Aorta (tissue), 5 donors: ENCODE data around the gene TBX4. TPM values are rescaled to one million over a fixed set of nuclear protein-coding genes. Genes with fewer than 3 reads are reported as not detected.

Experiments
- ATAC-seq: fragments of 200-7000 bp; cut with Tn5 transposase; one replicate; pipeline ENCODE4 v1.9.1; 2022; ENCODE audit warnings: moderate library complexity; ENCODE audit not compliant: low FRiP score
- DNase-seq, 2 donors: peaks; one replicate each; pipeline ENCODE4 v3.0.0-alpha.2; 2020
- H3K27ac ChIP-seq, 2 donors: one replicate each; pipeline ENCODE4 v1.5.1; 2013; ENCODE audit warnings: low read length in 2 of 2, mild to moderate bottlenecking in 2 of 2, moderate library complexity in 2 of 2, control low read depth in 1 of 2, inconsistent platforms in 1 of 2, low read depth in 1 of 2
- H3K27me3 ChIP-seq, 2 donors: one replicate each; pipeline ENCODE4 v1.6.1; 2013; ENCODE audit warnings: control low read depth in 1 of 2, low read length in 1 of 2, mild to moderate bottlenecking in 1 of 2, moderate library complexity in 1 of 2; ENCODE audit not compliant: insufficient read depth in 2 of 2, control insufficient read depth in 1 of 2
- H3K36me3 ChIP-seq, 2 donors: one replicate each; pipeline ENCODE4 v1.6.1; 2013; ENCODE audit warnings: control low read depth in 1 of 2, low read length in 1 of 2, mild to moderate bottlenecking in 1 of 2; ENCODE audit not compliant: insufficient read depth in 2 of 2, control insufficient read depth in 1 of 2
- H3K4me1 ChIP-seq, 2 donors: one replicate each; pipeline ENCODE4 v1.6.1; 2013; ENCODE audit warnings: low read length in 2 of 2, control low read depth in 1 of 2, mild to moderate bottlenecking in 1 of 2, moderate library complexity in 1 of 2; ENCODE audit not compliant: insufficient read depth in 2 of 2, control insufficient read depth in 1 of 2
- H3K4me3 ChIP-seq, 2 donors: one replicate each; pipeline ENCODE4 v1.5.1; 2013; ENCODE audit warnings: low read length in 2 of 2, control low read depth in 1 of 2, mild to moderate bottlenecking in 1 of 2
- H3K9me3 ChIP-seq: one replicate; pipeline ENCODE4 v1.6.1; 2013; ENCODE audit warnings: mild to moderate bottlenecking, low read length; ENCODE audit not compliant: control insufficient read depth
- WGBS, 2 donors: extraction: QIAGEN DNeasy Blood & Tissue Kit; methylation state at CpG; one replicate each; pipeline ENCODE4 v1.1.7; 2013; 5-methylcytosine and 5-hydroxymethylcytosine counted together
- intact Hi-C, 2 donors: fragments of 100-400 bp; cut with DNase I; formaldehyde crosslinking; loops; one replicate each; pipeline versions ENCODE4 v1.14.2 to v1.15.0; 2022
- polyA plus RNA-seq, 2 donors: library from polyadenylated mRNA; stranded (reverse); fragments of 200-250 nt; gene quantifications; one replicate each; pipeline ENCODE4 v1.2.3, GENCODE V29; 2013
- total RNA-seq, 2 donors: library from RNA; stranded (reverse); fragmentation: NEBNext Ultra II Directional; extraction: Animal tissue kit (Norgen Biotek cat#: 25700); gene quantifications; one replicate each; pipeline ENCODE4 v1.2.1, GENCODE V29; 2021
- donor health status: healthy with polysubstance abuse.
- donor health status: Bipolar disorder and iron deficiency.
- donor health status: DM: no; HTN: no; CAD: no.
- donor health status: DM: no; HTN: no; CAD: no.
- donor health status: DM: yes; HTN: yes; CAD: no.

Gene TBX4
- total and polyA plus RNA-seq, 4 donors, result 0.23 to 0.27 TPM; not detected in 2

DNA sequence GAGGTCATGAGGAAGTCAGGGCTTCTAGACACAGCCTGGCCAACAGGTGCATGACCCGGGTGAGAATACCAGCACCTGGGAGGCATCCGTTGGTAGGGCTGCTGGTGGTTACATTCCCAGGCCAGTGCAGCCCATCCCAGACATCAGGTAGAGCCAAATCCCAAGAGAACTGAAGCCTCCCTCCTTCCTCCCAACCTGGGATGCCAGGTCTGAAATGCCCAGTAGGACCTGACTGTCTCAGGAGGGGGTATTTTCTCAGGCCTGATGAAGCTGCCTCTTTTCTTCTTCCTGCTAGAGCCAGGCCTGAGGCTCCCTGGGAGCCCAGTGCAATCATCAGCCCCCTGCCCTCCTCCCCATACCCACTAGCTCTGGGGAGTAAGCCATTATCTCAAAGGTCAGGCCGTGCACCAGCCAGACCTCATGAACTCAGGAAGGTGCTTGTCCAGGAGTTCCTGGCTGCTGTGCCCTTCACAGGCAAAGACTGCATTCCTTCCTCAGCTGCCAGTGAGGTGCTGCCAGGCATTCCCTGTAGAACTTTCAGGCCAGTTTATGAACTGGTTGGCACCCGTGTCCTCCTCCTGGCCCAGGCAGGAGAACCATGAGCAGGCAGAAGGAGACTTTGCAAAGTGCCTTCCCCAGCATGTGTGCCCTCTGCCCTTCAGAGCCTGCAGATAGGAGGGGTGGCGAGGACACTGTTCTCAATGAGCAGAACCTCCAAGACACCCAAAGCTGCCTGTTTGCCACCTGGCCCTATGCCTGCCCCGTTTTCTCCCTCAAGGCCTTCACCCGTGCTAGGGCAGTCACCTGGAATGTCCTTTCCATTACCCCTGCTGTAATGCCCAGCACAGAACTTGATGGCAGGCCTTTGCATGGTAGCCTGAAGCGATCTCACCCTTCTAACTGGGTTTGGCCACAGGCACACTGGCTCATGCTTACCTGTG is 45.0 kb upstream of the TBX4 start:
- H3K27ac ChIP-seq, result peak overlapping the region in 1 of 2 donors; percentile 11
- H3K4me1 ChIP-seq, result no peaks in the 10 kb centered on the region
- H3K4me3 ChIP-seq, result no peak overlapping the region
- H3K36me3 ChIP-seq, result no peaks in the 10 kb centered on the region
- WGBS, 2 donors, result 47 to 48% methylated on average over 8 of the region's 8 CpGs
- H3K27me3 ChIP-seq, result no peaks in the 10 kb centered on the region
- ATAC-seq (no peak), DNase-seq (peak; percentile 21 to 61)
- H3K9me3 ChIP-seq, result no peaks in the 10 kb centered on the region
- intact Hi-C loops, result no loop called here

DNA sequence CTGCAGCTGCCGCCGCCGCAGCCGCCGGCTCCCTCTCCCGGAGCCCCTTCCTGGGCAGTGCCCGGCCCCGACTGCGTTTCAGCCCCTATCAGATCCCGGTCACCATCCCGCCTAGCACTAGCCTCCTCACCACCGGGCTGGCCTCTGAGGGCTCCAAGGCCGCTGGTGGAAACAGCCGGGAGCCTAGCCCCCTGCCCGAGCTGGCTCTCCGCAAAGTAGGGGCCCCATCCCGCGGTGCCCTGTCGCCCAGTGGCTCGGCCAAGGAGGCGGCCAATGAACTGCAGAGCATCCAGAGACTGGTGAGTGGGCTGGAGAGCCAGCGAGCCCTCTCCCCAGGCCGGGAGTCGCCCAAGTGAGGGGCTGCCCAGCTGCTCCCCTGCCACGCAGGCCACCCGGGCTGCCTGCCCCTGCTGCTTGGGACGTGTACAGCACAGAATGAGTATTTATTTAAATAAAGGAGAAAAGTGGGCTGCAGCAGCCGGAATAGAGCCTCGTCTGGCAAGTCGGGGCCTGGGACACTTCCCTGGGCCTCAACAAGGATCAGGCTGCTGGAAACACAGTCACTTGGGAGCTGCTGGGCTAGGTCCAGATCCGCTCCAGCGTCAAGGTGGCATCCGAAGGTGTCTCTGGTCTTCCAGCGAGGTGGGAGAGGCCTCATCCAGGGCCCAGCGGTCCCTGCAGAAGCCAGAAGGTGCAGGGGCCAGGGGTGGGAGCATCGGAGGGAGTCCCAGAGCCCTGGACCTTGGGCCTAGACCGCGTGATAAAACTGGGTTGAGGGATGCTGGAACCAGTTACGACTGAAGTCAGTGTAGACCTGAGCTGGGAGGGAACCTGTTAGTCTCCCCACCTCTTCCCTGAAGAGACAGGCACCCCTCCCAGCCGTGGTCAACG is 43.8 kb upstream of the TBX4 start:
- Histone ChIP-seq H3K4me1 (no peaks in the 10 kb centered on the region), H3K36me3 (no peaks in the 10 kb centered on the region), H3K4me3 (no peak overlapping the region), H3K9me3 (no peaks in the 10 kb centered on the region), H3K27ac (no peak overlapping the region), H3K27me3 (no peaks in the 10 kb centered on the region)
- intact Hi-C loops, result no loop called here
- DNase-seq (peak in 1 of 2 donors; percentile 71), ATAC-seq (no peak)
- 75 to 85% methylated on average over 41 of the region's 41 CpGs for WGBS, 2 donors

DNA sequence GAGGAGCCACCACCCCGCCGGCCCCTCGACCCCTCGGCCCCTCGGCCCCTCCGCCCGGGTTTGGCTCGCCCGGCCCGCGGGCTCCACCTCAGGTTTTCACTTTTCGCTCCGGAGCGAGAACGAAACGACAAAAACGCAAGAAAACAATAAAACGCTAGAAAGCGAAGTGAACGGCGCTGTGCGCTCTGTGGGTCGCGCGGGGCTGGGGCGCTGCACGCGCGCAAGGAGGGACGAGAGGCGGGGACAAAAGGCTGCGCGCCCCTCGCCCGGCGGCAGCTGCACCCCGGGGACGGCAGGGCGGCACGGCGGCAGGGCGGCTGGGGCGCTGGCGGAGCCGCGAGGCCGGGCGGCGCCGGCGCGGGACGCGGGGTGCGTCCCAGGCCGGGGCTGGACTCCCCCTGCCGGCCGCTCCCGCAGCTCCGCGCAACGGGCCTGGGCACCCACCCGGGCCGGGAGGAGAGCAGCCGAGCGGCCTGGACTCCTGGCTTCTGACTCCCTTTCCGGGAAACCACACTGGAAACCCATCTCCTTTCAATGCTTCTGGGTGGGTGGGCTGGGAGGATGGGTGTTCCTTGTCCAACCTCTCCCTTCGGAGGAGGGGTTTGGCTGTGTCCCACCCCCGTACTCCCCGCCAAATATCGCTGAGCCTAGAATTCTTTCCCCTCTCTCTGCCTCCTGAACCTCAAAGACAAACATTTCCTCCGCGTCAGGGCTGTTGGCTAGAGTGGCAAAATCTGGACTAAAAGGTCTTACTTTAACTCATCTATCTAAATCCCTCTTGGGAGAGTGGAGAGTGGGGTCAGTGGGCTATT is 42.7 kb upstream of the TBX4 start:
- intact Hi-C loops, result loop anchor here in 1 of 2 donors (5.0 to 10.0 kb wide), 4 partner anchors 83 to 687 kb away; partner anchors contain the start of gene MED13
- ATAC-seq (peak; percentile 47), DNase-seq (peak; percentile 75 to 89)
- Histone ChIP-seq H3K27ac (peak overlapping the region in 1 of 2 donors; percentile 72), H3K27me3 (no peaks in the 10 kb centered on the region), H3K36me3 (no peaks in the 10 kb centered on the region), H3K9me3 (no peaks in the 10 kb centered on the region), H3K4me1 (no peaks in the 10 kb centered on the region), H3K4me3 (peak overlapping the region; percentile 36 to 40)
- 1 to 5% methylated on average over 37 to 73 of the region's 73 CpGs for WGBS, 2 donors

DNA sequence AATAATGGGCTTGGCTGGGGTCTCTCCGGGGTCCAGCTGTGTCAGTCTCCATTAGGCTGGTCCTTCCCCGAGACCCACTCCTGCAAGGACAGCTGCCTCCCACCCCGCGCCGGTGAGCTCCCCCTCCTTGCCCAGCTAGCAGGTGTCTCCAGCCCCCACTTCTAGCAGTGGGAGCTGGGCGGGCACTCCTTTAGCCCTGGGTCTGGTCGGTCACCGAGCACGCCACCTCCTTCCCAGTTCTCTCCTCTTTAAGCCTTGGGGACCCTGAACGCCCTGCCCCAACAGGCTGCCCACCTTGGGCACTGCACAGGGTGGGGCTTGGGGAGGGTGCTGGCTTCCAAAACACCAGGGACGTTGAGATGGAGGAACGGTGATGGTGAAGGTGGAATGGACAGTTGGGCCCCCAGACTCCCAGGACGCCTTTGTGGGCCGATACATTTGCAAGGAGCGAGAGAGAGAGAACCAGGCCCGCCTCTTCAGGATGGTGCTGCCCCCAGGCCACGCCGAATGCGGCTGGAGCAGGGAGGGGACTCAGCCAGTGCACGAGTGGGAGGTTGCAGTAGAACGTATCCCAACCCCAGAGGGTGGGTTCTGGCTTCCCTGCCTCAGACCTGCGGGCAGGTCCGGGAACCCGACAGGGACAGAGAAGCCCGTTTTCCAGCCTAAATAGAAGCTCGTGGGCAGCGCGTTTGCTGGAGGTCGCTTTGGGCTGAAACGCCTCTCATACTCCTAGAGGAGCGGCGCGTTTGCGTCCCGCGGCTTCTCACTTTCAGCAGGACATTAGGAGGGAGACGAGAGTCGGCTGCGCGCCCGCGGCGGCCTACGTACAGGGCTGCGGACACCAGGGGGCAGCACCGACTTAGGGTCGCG is 41.8 kb upstream of the TBX4 start:
- no peaks in the 10 kb centered on the region for H3K27me3 ChIP-seq

DNA sequence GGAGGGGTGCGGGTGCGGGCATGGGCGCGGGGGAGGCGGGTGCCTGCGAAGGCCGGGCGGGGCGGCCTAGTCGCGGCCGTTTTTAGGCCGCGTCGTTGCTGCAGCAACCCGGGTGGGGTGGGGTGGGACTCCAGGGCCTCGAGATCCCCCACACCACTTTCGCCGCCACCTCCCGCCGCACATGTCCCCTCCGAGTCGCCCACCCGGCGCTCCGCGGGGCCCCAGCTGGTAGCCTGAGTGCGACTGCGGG is 41.3 kb upstream of the TBX4 start:
- no peaks in the 10 kb centered on the region for H3K36me3 ChIP-seq
- WGBS, 2 donors, result 3 to 4% methylated on average over 18 to 29 of the region's 29 CpGs
- intact Hi-C loops, result loop anchor here in 1 of 2 donors (5.0 to 10.0 kb wide), 4 partner anchors 81 to 689 kb away; partner anchors contain the start of gene MED13
- no peaks in the 10 kb centered on the region for H3K4me1 ChIP-seq
- ATAC-seq, result no peak
- no peak for DNase-seq
- H3K9me3 ChIP-seq, result no peaks in the 10 kb centered on the region
- H3K4me3 ChIP-seq, result peak overlapping the region; percentile 3 to 9
- H3K27me3 ChIP-seq, result no peaks in the 10 kb centered on the region
- peak overlapping the region; percentile 38 to 97 for H3K27ac ChIP-seq

More for the DNA sequence above, 41.8 kb upstream of the TBX4 start:
- WGBS, 2 donors, result 15 to 16% methylated on average over 48 of the region's 48 CpGs
- intact Hi-C loops, result loop anchor here in 1 of 2 donors (5.0 to 10.0 kb wide), 4 partner anchors 82 to 688 kb away; partner anchors contain the start of gene MED13
- Histone ChIP-seq H3K4me3 (peak overlapping the region in 1 of 2 donors; percentile 3), H3K4me1 (no peaks in the 10 kb centered on the region), H3K27ac (peak overlapping the region in 1 of 2 donors; percentile 72), H3K9me3 (no peaks in the 10 kb centered on the region), H3K36me3 (no peaks in the 10 kb centered on the region)
- DNase-seq, result peak; percentile 85 to 94
- peak; percentile 64 for ATAC-seq

DNA sequence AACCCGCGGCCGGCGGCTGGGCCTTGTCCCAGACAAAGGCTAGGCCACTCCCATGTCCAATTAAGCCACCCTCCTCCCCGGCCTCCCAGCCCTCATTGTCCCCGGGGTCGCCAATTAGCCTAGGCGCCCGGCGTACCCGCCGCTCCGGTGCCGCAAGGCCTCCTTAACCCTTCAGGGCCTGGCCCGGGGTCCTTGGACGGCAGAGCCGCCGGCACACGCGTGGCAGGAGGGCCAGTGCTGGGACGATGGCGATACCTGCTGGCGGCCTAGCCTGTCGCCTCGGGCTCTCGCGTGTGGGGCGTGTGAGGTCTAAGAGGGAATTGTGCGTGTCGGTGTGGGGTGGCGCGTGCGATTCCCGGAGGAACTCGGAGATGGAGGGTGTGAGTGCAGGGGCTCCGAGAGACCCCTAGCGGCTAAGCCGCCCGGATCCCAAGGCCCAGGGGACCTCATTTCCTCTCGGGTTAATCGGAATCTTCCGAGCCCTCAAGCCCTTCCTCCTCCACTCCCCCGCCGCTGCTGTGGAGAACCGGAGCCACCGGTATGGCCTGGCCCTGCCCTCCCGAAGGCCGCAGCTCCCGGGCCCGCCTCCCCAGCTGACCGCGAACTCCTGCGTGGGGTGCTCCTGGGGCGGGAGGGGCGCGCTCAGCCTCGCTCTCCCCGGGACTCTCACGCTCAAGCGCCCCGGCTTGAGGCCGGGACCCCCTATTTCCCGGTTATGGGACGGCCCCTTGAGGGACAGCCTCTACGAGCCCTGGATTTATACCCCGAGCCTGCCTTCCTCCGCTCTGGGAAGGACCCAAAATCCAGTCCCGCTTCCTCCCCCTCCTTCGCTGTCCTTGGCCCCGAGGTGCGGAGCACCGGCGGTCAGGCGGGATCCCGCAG is 40.7 kb upstream of the TBX4 start:
- ATAC-seq (peak; percentile 66), DNase-seq (peak; percentile 77 to 86)
- Histone ChIP-seq H3K27ac (peak overlapping the region; percentile 38 to 97), H3K36me3 (no peaks in the 10 kb centered on the region), H3K27me3 (no peaks in the 10 kb centered on the region), H3K4me3 (peak overlapping the region; percentile 3 to 64), H3K9me3 (no peaks in the 10 kb centered on the region), H3K4me1 (no peaks in the 10 kb centered on the region)
- intact Hi-C loops, result loop anchor here (2.0 to 10.0 kb wide), 5 partner anchors 81 to 689 kb away; partner anchors contain the start of gene MED13 (in 1 of the 2)
- WGBS, 2 donors, result 1% methylated on average over 71 to 75 of the region's 75 CpGs
